ENCODE results near the gene CAMK1D.

CAMK1D gene

GRCh38 chr10:12608761-12609160 lies 259.4 kb downstream of the CAMK1D start:
- in situ Hi-C loops (cut with HindIII; ENCODE audit: low sequenced_read_pairs): no loop called here
- TF ChIP-seq, protein P1, sequence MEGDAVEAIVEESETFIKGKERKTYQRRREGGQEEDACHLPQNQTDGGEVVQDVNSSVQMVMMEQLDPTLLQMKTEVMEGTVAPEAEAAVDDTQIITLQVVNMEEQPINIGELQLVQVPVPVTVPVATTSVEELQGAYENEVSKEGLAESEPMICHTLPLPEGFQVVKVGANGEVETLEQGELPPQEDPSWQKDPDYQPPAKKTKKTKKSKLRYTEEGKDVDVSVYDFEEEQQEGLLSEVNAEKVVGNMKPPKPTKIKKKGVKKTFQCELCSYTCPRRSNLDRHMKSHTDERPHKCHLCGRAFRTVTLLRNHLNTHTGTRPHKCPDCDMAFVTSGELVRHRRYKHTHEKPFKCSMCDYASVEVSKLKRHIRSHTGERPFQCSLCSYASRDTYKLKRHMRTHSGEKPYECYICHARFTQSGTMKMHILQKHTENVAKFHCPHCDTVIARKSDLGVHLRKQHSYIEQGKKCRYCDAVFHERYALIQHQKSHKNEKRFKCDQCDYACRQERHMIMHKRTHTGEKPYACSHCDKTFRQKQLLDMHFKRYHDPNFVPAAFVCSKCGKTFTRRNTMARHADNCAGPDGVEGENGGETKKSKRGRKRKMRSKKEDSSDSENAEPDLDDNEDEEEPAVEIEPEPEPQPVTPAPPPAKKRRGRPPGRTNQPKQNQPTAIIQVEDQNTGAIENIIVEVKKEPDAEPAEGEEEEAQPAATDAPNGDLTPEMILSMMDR (IDR thresholded peaks at IDR 0.05; ENCODE audit: low read depth, low read length, missing control alignments): no peak
- no peak for DNase-seq (ENCODE audit: low read depth)
- no peak overlapping the region for H3K4me3 ChIP-seq (ENCODE audit: low read depth, low read length)

DNA sequence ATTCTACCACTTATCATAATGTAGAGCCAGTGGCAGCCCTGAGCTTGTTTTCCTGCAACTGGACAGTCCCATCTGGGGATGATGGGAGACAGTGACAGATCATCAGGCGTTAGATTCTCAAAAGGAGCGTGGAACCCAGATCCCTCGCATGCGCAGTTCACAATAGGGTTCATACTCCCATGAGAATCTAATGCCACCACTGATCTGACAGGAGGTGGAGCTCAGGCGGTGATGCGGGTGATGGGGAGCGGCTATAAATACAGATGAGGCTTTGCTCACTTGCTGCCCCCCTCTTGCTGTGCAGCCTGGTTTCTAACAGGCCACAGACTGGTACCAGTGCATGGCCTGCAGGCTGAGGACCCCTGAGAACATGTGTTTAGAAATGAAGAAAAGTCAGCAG lies 260.1 kb downstream of the CAMK1D start:
- in situ Hi-C loops (cut with HindIII; ENCODE audit: low sequenced_read_pairs): no loop called here
- H3K4me3 ChIP-seq (ENCODE audit: low read depth, low read length): no peak overlapping the region
- TF ChIP-seq, protein P1 (IDR thresholded peaks at IDR 0.05; ENCODE audit: low read depth, low read length, missing control alignments): no peak
- DNase-seq (ENCODE audit: low read depth): no peak

DNA sequence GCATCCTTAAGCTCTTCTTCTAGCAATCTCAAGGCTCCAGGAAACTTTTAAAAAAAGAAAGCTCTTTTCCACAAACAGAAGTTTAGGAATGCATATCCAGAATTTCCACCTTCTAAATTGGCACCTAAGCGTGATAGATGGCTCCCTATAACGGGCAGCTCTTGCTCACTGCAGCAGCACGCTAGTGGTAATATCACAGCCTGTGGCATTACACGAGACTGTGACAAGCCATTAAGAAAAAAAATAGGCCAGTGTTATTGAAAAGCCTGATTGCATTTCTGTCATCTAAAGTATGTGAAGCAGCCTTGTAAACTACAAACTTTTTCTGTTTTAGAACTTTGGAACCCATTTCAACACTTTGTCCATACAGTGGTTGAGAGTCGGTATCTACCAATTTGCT lies 263.8 kb downstream of the CAMK1D start:
- in situ Hi-C loops (cut with HindIII; ENCODE audit: low sequenced_read_pairs): no loop called here
- H3K4me3 ChIP-seq (ENCODE audit: low read depth, low read length): no peak overlapping the region
- TF ChIP-seq, protein P1 (IDR thresholded peaks at IDR 0.05; ENCODE audit: low read depth, low read length, missing control alignments): no peak
- no peak for DNase-seq (ENCODE audit: low read depth)

GRCh38 chr10:12614177-12614995 lies 265.0 kb downstream of the CAMK1D start:
- in situ Hi-C loops (cut with HindIII; ENCODE audit: low sequenced_read_pairs): no loop called here
- no peak for DNase-seq (ENCODE audit: low read depth)
- H3K4me3 ChIP-seq (ENCODE audit: low read depth, low read length): no peak overlapping the region
- TF ChIP-seq, protein P1 (IDR thresholded peaks at IDR 0.05; ENCODE audit: low read depth, low read length, missing control alignments): no peak

DNA sequence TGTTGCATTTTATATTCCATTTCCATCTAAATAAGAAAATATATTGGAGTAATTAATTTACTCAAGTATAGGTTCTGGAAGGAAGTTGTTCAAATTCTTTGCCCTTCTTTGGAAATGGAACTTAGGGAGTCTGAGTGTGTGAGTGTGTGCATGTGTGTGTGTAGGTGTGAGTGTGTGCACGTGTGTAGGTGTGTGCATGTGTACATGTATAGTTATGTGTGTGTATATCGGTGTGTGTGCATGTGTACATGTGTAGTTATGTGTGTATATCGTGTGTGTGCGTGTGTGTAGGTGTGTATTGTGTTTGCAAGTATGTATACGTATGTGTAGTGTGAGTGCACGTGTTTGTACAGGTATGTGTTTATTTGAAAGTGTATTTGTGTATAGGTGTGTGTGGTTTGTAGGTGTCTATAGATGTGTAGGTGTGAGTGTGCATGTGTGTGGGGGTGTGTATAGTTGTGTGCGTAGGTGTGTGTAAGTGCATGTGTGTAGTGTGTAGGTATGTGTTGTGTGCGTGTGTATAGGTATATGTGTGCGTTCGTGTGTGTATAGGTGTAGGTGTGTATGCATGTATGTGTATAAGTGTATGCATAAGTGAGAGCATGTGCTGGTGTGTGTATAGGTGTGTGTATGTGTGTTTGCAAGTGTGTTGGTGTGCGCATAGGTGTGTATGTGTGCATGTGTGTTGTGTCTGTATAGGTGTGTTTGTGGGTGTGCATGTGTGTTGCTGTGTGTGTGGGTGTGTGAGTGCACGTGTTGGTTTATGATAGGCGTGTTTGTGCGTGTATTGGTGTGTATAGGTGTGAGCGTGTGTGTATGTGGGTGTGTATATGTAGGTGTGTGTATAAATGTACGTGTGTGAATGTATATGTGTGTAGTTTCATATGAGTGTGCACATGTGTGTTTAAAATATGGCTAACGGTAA lies 266.2 kb downstream of the CAMK1D start:
- H3K4me3 ChIP-seq (ENCODE audit: low read depth, low read length): no peak overlapping the region
- in situ Hi-C loops (cut with HindIII; ENCODE audit: low sequenced_read_pairs): no loop called here
- no peak for DNase-seq (ENCODE audit: low read depth)
- TF ChIP-seq, protein P1 (IDR thresholded peaks at IDR 0.05; ENCODE audit: low read depth, low read length, missing control alignments): no peak

All from astrocyte of the cerebellum (primary cell).